ENCODE measurements around the gene PFKFB2. TPM values are rescaled to one million over a fixed set of nuclear protein-coding genes. Genes with fewer than 3 reads are reported as not detected.

Gene PFKFB2
- total and polyA plus RNA-seq, 2 donors (not counting 3 experiments of a cell fraction or from before 2014, with no cell fraction given): 0.70 to 2.0 TPM

GRCh38 chr1:207034208-207034607 is 18.9 kb upstream of the PFKFB2 start:
- FAIRE-seq (no peak), DNase-seq (ENCODE audit: low read depth, low spot score) (no peak)
- no peaks in the 10 kb centered on the region for H3K79me2 ChIP-seq (ENCODE audit: control insufficient read depth, insufficient read depth, low read length)
- no peak overlapping the region for H3K4me3 ChIP-seq (replicated peaks in 1 of 3; ENCODE audit: insufficient read depth in 1 of 3, low read depth in 1 of 3, low read length in 3 of 3)
- dilution Hi-C loops (cut with MboI; ENCODE audit: extremely low pct_ligation_motif_present, low sequenced_read_pairs) (no loop called here), intact Hi-C loops (cut with micrococcal nuclease) (no loop called here)
- H3K27ac ChIP-seq (ENCODE audit: insufficient read depth, low read depth, low read length): no peak overlapping the region
- H4K20me1 ChIP-seq (replicated peaks; ENCODE audit: control insufficient read depth, extremely low read depth, insufficient read depth, low read length): no peaks in the 10 kb centered on the region
- H3K36me3 ChIP-seq (ENCODE audit: control insufficient read depth in 2 of 2, extremely low read depth in 1 of 2, insufficient read depth in 2 of 2, low read length in 2 of 2): no peaks in the 10 kb centered on the region
- no peak overlapping the region for H3K9ac ChIP-seq (replicated peaks; ENCODE audit: extremely low read depth, insufficient read depth, low read length)
- H2AFZ ChIP-seq (ENCODE audit: low read depth, low read length): no peak overlapping the region
- H3K27me3 ChIP-seq (ENCODE audit: control insufficient read depth in 2 of 2, insufficient read depth in 2 of 2, low read length in 2 of 2): peaks cover 11 to 47% of the 10 kb centered on the region in 2 experiments
- H3K9me3 ChIP-seq (replicated peaks; ENCODE audit: control insufficient read depth, insufficient read depth, low read length): no peaks in the 10 kb centered on the region
- no peaks in the 10 kb centered on the region for H3K9me1 ChIP-seq (replicated peaks; ENCODE audit: control insufficient read depth, extremely low read depth, insufficient read depth, low read length)
- no TSS peak for BruUV-seq (replicated peaks)
- ChIA-PET CTCF (interaction anchor here (0.6 to 0.8 kb wide), 2 partner anchors 15 to 41 kb away, joined by 3 read pairs; no protein-coding TSS in a partner anchor), POLR2A (no interaction called here)
- no peak overlapping the region for H3K4me2 ChIP-seq (ENCODE audit: insufficient read depth, low read length)
- H3K4me1 ChIP-seq (ENCODE audit: control insufficient read depth, extremely low read depth, insufficient read depth, low read length): no peaks in the 10 kb centered on the region
- no peak for TF ChIP-seq POLR2AphosphoS5 (IDR thresholded peaks at IDR 0.05; ENCODE audit: insufficient read depth, low read depth, low read length)
- no peak for TF ChIP-seq POLR2A (IDR thresholded peaks at IDR 0.05; ENCODE audit: low read depth, low read length)
- no peak for TF ChIP-seq MYC (IDR thresholded peaks at IDR 0.05; ENCODE audit: low read depth, low read length)
- no peak for TF ChIP-seq GATA2 (IDR thresholded peaks at IDR 0.05; ENCODE audit: insufficient read depth, insufficient read length, low read depth, low read length)

- DNase-seq (ENCODE audit: low read depth, low spot score): no peak
- dilution Hi-C loops (cut with MboI; ENCODE audit: extremely low pct_ligation_motif_present, low sequenced_read_pairs): no loop called here
- CTCF ChIA-PET: no interaction called here
- Histone ChIP-seq H2AFZ (ENCODE audit: low read depth, low read length) (no peak overlapping the region), H3K4me3 (replicated peaks in 1 of 3; ENCODE audit: insufficient read depth in 1 of 3, low read depth in 1 of 3, low read length in 3 of 3) (no peak overlapping the region), H4K20me1 (replicated peaks; ENCODE audit: control insufficient read depth, extremely low read depth, insufficient read depth, low read length) (no peaks in the 10 kb centered on the region), H3K27ac (ENCODE audit: insufficient read depth, low read depth, low read length) (no peak overlapping the region), H3K4me2 (ENCODE audit: insufficient read depth, low read length) (no peak overlapping the region), H3K9me3 (replicated peaks; ENCODE audit: control insufficient read depth, insufficient read depth, low read length) (no peaks in the 10 kb centered on the region), H3K9ac (replicated peaks; ENCODE audit: extremely low read depth, insufficient read depth, low read length) (no peak overlapping the region), H3K27me3 (ENCODE audit: control insufficient read depth in 2 of 2, insufficient read depth in 2 of 2, low read length in 2 of 2) (peaks cover 14 to 47% of the 10 kb centered on the region in 2 experiments), H3K4me1 (ENCODE audit: control insufficient read depth, extremely low read depth, insufficient read depth, low read length) (no peaks in the 10 kb centered on the region), H3K79me2 (ENCODE audit: control insufficient read depth, insufficient read depth, low read length) (no peaks in the 10 kb centered on the region), H3K36me3 (ENCODE audit: control insufficient read depth in 2 of 2, extremely low read depth in 1 of 2, insufficient read depth in 2 of 2, low read length in 2 of 2) (no peaks in the 10 kb centered on the region), H3K9me1 (replicated peaks; ENCODE audit: control insufficient read depth, extremely low read depth, insufficient read depth, low read length) (no peaks in the 10 kb centered on the region)
- intact Hi-C loops (cut with micrococcal nuclease): no loop called here
- POLR2A ChIA-PET: interaction anchor here (0.5 kb wide), 1 partner anchor 10 kb away, joined by 5 read pairs; no protein-coding TSS in a partner anchor
- TF ChIP-seq MYC (IDR thresholded peaks at IDR 0.05; ENCODE audit: low read depth, low read length) (no peak), GATA2 (IDR thresholded peaks at IDR 0.05; ENCODE audit: insufficient read depth, insufficient read length, low read depth, low read length) (no peak), FOS (IDR thresholded peaks at IDR 0.05; ENCODE audit: borderline replicate concordance, insufficient read depth, low read length) (no peak), CTCF (IDR thresholded peaks at IDR 0.05; ENCODE audit: extremely low read depth in 1 of 2, insufficient read depth in 1 of 2, low read depth in 1 of 2, low read length in 2 of 2) (no peak), POLR2AphosphoS5 (IDR thresholded peaks at IDR 0.05; ENCODE audit: insufficient read depth, low read depth, low read length) (no peak), JUN (IDR thresholded peaks at IDR 0.05; ENCODE audit: borderline replicate concordance, insufficient read depth, insufficient read length, low read depth) (no peak), EZH2 (IDR thresholded peaks at IDR 0.05; ENCODE audit: borderline replicate concordance, low read depth, low read length, severe bottlenecking) (no peak), POLR2A (IDR thresholded peaks at IDR 0.05; ENCODE audit: low read depth, low read length) (no peak)
- TF ChIP-seq, protein P1, sequence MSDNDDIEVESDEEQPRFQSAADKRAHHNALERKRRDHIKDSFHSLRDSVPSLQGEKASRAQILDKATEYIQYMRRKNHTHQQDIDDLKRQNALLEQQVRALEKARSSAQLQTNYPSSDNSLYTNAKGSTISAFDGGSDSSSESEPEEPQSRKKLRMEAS (IDR thresholded peaks at IDR 0.05; ENCODE audit: insufficient read depth, insufficient read length): no peak
- no TSS peak for BruUV-seq (replicated peaks)
- no peak for FAIRE-seq
These were observed 18.1 kb upstream of the PFKFB2 start for GRCh38 chr1:207034998-207035397.
